Posterior vena cava (tissue), 2 donors: ENCODE data around the gene AREG. TPM values are rescaled to one million over a fixed set of nuclear protein-coding genes. Genes with fewer than 3 reads are reported as not detected.

ENCODE experiments used
- DNase-seq: peaks from one replicate; pipeline ENCODE4 v3.0.0-alpha.2; 2020; ENCODE audit warnings: low spot score
- intact Hi-C, 2 donors: fragments of 100-400 bp; cut with DNase I; formaldehyde crosslinking; loops; one replicate each; pipeline versions ENCODE4 v1.14.1 to v1.14.2; 2022 to 2023
- total RNA-seq, 2 donors: library from RNA; stranded (reverse); fragmentation: NEBNext Ultra II Directional; extraction: Animal tissue kit (Norgen Biotek cat#: 25700); gene quantifications; one replicate each; pipeline ENCODE4 v1.2.1, GENCODE V29; 2021
- donor health status: DM: yes; HTN: yes; CAD: no.
- donor health status: DM: yes; HTN: yes; CAD: no.

AREG gene
- total RNA-seq, 2 donors from 2014 or later, result 2.9 to 6.0 TPM

GRCh38 chr4:74490736-74491135, 45.8 kb downstream of the AREG start:
- intact Hi-C loops, result no loop called here
- DNase-seq, result no peak

GRCh38 chr4:74499986-74500781, 55.2 kb downstream of the AREG start:
- intact Hi-C loops, result no loop called here
- DNase-seq, result no peak

- DNase-seq, result no peak
- intact Hi-C loops, result no loop called here
Measured at GRCh38 chr4:74501579-74501978, 56.6 kb downstream of the AREG start.

GRCh38 chr4:74503580-74503979, 58.6 kb downstream of the AREG start:
- intact Hi-C loops, result no loop called here
- no peak for DNase-seq

- intact Hi-C loops, result no loop called here
- DNase-seq, result no peak
Measured at GRCh38 chr4:74504212-74504611, 59.3 kb downstream of the AREG start.

Other genes starting within 250 kb of the AREG start
- not detected for gene EPGN, start 136.7 kb upstream of the AREG start, total RNA-seq
- gene EREG, start 80.0 kb upstream of the AREG start, total RNA-seq, result under 1 TPM; 0.29 to 0.37 TPM